Motor neuron (in vitro differentiated cells): ENCODE results near the gene PIERCE2. TPM values are rescaled to one million over a fixed set of nuclear protein-coding genes. Genes with fewer than 3 reads are reported as not detected.

Source experiments
- ATAC-seq, 8 experiments: fragments of 200-7000 bp; cut with Tn5 transposase; replicated peaks in 6 of 8; 2 replicates each; pipeline ENCODE4 v1.8.0; 2021; ENCODE audit warnings: mild to moderate bottlenecking in 8 of 8, moderate library complexity in 8 of 8
- H3K27ac ChIP-seq, 2 donors: fragments of 250-450 bp; sonication (Bioruptor Pico); 2 replicates each; pipeline ENCODE4 v1.9.0; 2021; ENCODE audit warnings: antibody characterized with exemption in 2 of 2, mild to moderate bottlenecking in 2 of 2, moderate library complexity in 1 of 2
- H3K4me1 ChIP-seq, 2 donors: fragments of 250-450 bp; sonication (Bioruptor Pico); replicated peaks in 1 of 2; 2 replicates each; pipeline ENCODE4 v1.6.1; 2021; ENCODE audit warnings: antibody characterized with exemption in 2 of 2, mild to moderate bottlenecking in 2 of 2, moderate library complexity in 1 of 2
- H3K4me3 ChIP-seq, 5 donors: fragments of 250-450 bp; sonication (Bioruptor Pico); 2 replicates each; pipeline ENCODE4 v1.9.0; 2021; ENCODE audit warnings: antibody characterized with exemption in 5 of 5, mild to moderate bottlenecking in 5 of 5, moderate library complexity in 4 of 5
- WGBS, 10 experiments: fragments of 450-650 bp; shearing (Covaris generic); methylation state at CpG; one replicate each; pipeline ENCODE4 v1.0.0; 2022; 5-methylcytosine and 5-hydroxymethylcytosine counted together
- in situ Hi-C, 9 experiments: fragments of 400-800 bp; cut with MboI; loops; one replicate each; pipeline ENCODE4 v1.15.0; 2021; ENCODE audit warnings: low sequenced_read_pairs in 9 of 9, low pct_unique_long_range_greater_than_20kb in 2 of 9; ENCODE audit not compliant: unreplicated experiment in 9 of 9
- total RNA-seq, 8 experiments: library from RNA; unstranded; fragments of 300-600 nt; gene quantifications; 2 replicates each; pipeline versions ENCODE4 v1.2.3 to v1.2.4, GENCODE V29; 2022

The PIERCE2 gene, protein sequence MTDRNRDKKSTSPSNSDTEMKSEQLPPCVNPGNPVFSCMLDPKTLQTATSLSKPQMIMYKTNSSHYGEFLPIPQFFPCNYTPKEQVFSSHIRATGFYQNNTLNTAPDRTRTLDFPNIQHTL
- 10 to 100 TPM in 3 of 8 experiments, 1 to 10 TPM in 5; 3.9 to 25.2 (median 8.9) TPM for total RNA-seq

DNA sequence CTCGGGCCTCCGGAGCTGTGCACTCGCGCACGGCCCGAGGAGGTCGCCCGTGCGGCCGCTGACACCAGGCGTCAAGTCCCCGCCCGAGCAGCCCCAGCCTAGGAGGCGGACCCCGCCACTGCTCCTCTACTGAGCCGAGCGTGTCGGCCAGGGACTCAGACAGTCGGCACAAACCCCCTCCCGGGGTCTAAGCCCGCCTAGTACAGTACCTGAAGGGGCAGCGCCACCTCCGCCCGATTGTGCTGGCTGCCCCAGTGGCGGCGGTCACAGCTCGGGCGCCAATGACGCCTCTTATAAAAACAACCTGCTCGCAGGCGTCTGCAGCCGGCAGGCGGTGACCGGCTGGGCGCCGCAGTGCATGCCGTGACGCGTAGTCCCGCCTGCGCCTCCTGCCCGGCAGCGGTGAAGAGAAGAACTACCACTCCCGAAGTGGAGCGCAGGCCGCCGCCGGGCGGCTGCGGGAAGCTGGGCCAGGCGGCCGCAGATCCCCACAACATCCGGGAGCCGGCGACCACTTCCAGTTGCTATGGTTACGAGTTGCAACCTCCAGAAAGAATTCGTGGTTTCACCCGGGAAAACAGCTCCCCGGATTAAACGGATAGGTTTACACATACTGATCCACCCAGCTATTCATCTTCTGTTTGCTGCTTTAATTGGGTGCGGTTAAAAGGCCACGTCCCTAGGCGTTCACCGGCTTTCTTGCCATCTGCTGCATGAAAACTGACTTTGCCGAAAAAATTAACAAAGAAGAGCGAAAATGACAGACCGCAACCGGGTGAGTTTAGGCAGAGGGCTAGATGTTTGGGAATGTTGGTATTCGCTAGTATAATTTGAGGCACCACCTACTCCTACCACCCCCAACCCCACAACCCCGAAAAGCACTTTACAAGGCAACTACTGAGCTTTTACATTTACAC is at the start of gene PIERCE2, which contains the start of gene CCPG1:
PIERCE2 (plus strand) TSS at position 484 of the 917 bp plus-strand sequence; CDS start at position 758, 274 bp downstream.
CCPG1 (minus strand) TSS at position 348 of the 917 bp plus-strand sequence. CDS start 18,935 bp downstream, outside the sequence.
- Histone ChIP-seq H3K27ac (peak within 1 kb of the TSS; percentile 89 to 91), H3K4me3 (peak within 1 kb of the TSS; percentile 63 to 96 (median 79)), H3K4me1 (peaks cover 17 to 22% of the 10 kb centered on the region in 2 donors)
- in situ Hi-C loops: no loop called here
- ATAC-seq: peak; percentile 90 to 95 (median 94)
- WGBS, 10 experiments: 0 to 20% (median 1%) methylated on average over 1 to 24 of the region's 70 CpGs; no CpG with 5 or more reads in 1 of the 10 experiments

- in situ Hi-C loops: no loop called here
- Histone ChIP-seq H3K4me1 (no peaks in the 10 kb centered on the region), H3K27ac (no peak overlapping the region), H3K4me3 (no peak overlapping the region)
- 34 to 92% (median 81%) methylated on average over 5 to 6 of the region's 6 CpGs for WGBS, 10 experiments
- no peak for ATAC-seq
These were observed 48.0 kb upstream of the PIERCE2 start for GRCh38 chr15:55360256-55360655.

DNA sequence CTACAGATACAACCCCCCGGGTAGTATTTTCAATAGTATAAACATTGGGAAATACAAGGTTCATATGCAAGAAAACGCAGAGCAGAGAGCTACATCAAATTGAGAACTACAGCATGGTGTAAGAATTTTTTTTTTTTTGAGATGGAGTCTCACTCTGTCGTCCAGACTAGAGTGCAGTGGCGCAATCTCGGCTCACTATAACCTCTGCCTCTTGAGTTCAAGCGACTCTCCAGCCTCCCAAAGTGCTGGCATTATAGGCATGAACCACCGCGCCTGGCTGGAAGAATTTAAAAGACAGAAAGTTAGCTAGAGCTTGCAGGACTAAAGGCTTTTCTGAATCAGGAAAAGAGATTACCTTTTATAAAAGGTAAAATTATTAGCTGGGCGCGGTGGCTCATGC is 47.2 kb upstream of the PIERCE2 start:
- WGBS, 10 experiments: 72 to 100% (median 94%) methylated on average over 1 to 10 of the region's 10 CpGs; no CpG with 5 or more reads in 1 of the 10 experiments
- no peaks in the 10 kb centered on the region for H3K4me1 ChIP-seq
- ATAC-seq: no peak
- H3K27ac ChIP-seq: no peak overlapping the region
- H3K4me3 ChIP-seq: no peak overlapping the region
- in situ Hi-C loops: no loop called here

- in situ Hi-C loops: no loop called here
- no peak overlapping the region for H3K4me3 ChIP-seq
- no peak for ATAC-seq
- 92 to 100% methylated on average over 2 of the region's 2 CpGs; no CpG with 5 or more reads in 8 of the 10 experiments for WGBS, 10 experiments
- no peaks in the 10 kb centered on the region for H3K4me1 ChIP-seq
- H3K27ac ChIP-seq: no peak overlapping the region
These were observed 45.7 kb upstream of the PIERCE2 start for GRCh38 chr15:55362641-55363040.

DNA sequence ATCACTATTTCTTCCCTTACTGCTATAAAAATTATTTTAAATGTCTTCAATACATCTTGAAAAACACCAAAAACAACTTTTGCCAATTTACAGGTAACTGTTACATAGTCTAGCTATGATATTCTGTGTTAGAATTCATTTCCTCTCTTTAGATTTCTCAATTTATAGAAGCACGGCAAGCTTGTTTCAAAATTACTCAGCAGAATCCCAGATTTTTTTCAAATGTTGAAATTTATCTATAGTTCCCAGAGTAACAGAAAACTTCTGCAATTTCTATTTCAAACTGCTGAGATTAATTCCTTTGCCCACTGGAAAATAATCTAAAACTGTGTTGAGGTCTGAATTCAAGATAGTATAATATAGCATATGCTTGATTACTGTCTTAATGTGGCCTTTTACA is 41.3 kb upstream of the PIERCE2 start:
- in situ Hi-C loops: no loop called here
- Histone ChIP-seq H3K27ac (no peak overlapping the region), H3K4me3 (no peak overlapping the region), H3K4me1 (no peaks in the 10 kb centered on the region)
- ATAC-seq: no peak
- 88 to 100% (median 100%) methylated on average over 1 of the region's 1 CpG; no CpG with 5 or more reads in 3 of the 10 experiments for WGBS, 10 experiments

- ATAC-seq: no peak
- no peak overlapping the region for H3K4me3 ChIP-seq
- in situ Hi-C loops: no loop called here
- H3K27ac ChIP-seq: no peak overlapping the region
- no peaks in the 10 kb centered on the region for H3K4me1 ChIP-seq
- WGBS, 10 experiments: 32 to 100% (median 73%) methylated on average over 1 to 3 of the region's 3 CpGs; no CpG with 5 or more reads in 1 of the 10 experiments
These were observed 35.4 kb upstream of the PIERCE2 start for GRCh38 chr15:55372701-55373440.

DNA sequence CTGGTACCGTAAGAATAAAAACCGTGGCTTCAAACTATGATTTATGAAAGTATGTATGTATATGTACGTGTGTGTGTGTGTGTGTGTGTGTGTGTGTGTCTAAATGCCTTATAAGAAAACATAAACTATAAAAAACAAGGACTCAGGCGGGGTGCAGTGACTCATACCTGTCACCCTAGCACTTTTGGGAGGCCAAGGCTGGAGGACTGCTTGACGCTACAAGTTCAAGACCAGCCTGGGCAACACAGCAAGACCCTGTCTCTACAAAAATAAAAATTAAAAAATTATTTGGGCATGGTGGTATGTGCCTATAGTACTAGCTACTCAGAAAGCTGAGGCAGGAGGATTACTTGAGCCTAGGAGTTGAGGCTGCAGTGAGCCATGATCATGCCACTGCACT is 29.2 kb upstream of the PIERCE2 start:
- WGBS, 10 experiments: 82 to 100% (median 94%) methylated on average over 1 to 5 of the region's 5 CpGs; no CpG with 5 or more reads in 1 of the 10 experiments
- Histone ChIP-seq H3K4me1 (no peaks in the 10 kb centered on the region), H3K4me3 (no peak overlapping the region), H3K27ac (no peak overlapping the region)
- in situ Hi-C loops: no loop called here
- ATAC-seq: no peak

DNA sequence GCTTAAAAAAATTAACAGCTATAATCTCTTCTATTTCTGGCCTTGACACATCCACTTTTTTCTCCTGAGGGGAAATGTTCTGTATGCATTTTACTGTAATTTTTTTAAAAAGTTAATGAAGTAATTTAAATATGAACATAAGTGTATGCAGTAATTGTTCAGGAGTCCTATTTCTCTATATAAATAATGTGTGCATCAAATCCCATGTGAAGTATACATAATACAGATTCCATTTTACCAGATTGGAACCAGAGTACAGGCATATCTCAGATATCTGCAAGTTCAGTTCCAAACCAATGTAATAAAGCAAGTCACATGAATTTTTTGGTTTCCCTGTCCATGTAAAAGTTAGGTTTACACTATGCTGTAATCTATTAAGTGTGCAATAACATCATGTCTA is 26.7 kb upstream of the PIERCE2 start:
- in situ Hi-C loops: no loop called here
- peak in 1 of 8 experiments; percentile 94 for ATAC-seq
- Histone ChIP-seq H3K4me3 (no peak overlapping the region), H3K27ac (no peak overlapping the region), H3K4me1 (no peaks in the 10 kb centered on the region)

DNA sequence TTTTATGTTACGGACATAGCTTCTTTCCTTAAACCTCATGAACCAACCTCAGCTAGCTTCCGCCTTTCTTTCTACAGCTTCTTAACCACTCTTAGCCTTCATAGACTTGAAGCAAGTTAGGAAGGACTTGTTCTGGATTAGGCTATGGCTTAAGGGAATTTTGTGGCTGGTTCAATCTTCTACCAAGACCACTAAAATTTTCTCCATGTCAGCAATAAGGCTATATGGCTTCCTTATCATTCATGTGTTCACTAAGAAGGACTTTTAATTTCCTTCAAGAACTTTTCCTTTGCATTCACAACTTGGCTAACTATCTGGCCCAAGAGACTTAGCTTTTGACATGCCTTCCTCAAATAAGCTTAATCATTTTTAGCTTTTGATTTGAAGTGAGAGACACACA is 24.6 kb upstream of the PIERCE2 start:
- WGBS, 10 experiments: 79 to 100% (median 100%) methylated on average over 1 to 2 of the region's 2 CpGs; no CpG with 5 or more reads in 2 of the 10 experiments
- Histone ChIP-seq H3K27ac (no peak overlapping the region), H3K4me1 (no peaks in the 10 kb centered on the region), H3K4me3 (no peak overlapping the region)
- no peak for ATAC-seq
- in situ Hi-C loops: no loop called here

DNA sequence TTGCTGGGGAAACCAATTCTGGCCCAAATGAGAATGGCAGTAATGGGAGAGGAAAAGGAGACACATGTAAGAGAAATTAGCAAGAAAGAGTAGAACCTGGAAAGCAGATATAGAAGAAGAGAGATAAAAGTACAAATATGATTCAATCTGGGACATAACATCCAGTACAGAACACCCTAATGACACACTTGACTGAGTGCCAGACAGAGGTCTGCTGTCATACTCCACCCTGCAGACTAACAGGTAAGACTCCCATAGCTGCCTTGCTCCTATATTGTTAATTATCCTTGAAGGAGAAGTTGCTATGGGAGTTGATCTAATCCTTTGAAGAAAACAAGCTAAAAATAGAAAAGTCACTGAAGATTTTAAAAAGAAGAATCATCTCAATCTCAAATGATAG is 21.3 kb upstream of the PIERCE2 start:
- no peaks in the 10 kb centered on the region for H3K4me1 ChIP-seq
- no peak overlapping the region for H3K4me3 ChIP-seq
- no peak for ATAC-seq
- no peak overlapping the region for H3K27ac ChIP-seq
- in situ Hi-C loops: no loop called here

GRCh38 chr15:55389264-55389607 is 19.1 kb upstream of the PIERCE2 start:
- H3K4me1 ChIP-seq: no peaks in the 10 kb centered on the region
- in situ Hi-C loops: no loop called here
- no peak overlapping the region for H3K4me3 ChIP-seq
- no peak overlapping the region for H3K27ac ChIP-seq
- no peak for ATAC-seq

- in situ Hi-C loops: no loop called here
- Histone ChIP-seq H3K4me1 (no peaks in the 10 kb centered on the region), H3K27ac (no peak overlapping the region), H3K4me3 (no peak overlapping the region)
- WGBS, 10 experiments: 100% methylated on average over 1 of the region's 1 CpG; no CpG with 5 or more reads in 9 of the 10 experiments
- ATAC-seq: no peak
These were observed 13.6 kb upstream of the PIERCE2 start for GRCh38 chr15:55394694-55395093.

GRCh38 chr15:55398243-55398642 is 10.1 kb upstream of the PIERCE2 start:
- in situ Hi-C loops: no loop called here
- H3K4me1 ChIP-seq: peaks cover 4 to 10% of the 10 kb centered on the region in 2 donors
- H3K27ac ChIP-seq: no peak overlapping the region
- no peak overlapping the region for H3K4me3 ChIP-seq
- ATAC-seq: no peak
- WGBS, 10 experiments: 87 to 100% (median 95%) methylated on average over 1 to 5 of the region's 5 CpGs; no CpG with 5 or more reads in 2 of the 10 experiments
